Lung (tissue), 12 donors: Measurements from ENCODE around the gene ZC3H18. TPM values are rescaled to one million over a fixed set of nuclear protein-coding genes. Genes with fewer than 3 reads are reported as not detected.

ENCODE experiments used
- ATAC-seq: fragments of 200-7000 bp; cut with Tn5 transposase; one replicate; pipeline ENCODE4 v1.9.1; 2020; ENCODE audit warnings: moderate number of reproducible peaks; ENCODE audit not compliant: insufficient read depth, low FRiP score
- DNase-seq, 3 donors: peaks; one replicate each; pipeline ENCODE4 v3.0.0-alpha.2; 2013 to 2017
- H3K27ac ChIP-seq, 2 donors: one replicate each; pipeline ENCODE4 v1.5.1; 2013; ENCODE audit warnings: mild to moderate bottlenecking in 2 of 2, moderate library complexity in 2 of 2, control low read depth in 1 of 2, inconsistent platforms in 1 of 2, low read depth in 1 of 2, low read length in 1 of 2
- H3K27me3 ChIP-seq, 3 donors: one replicate each; pipeline ENCODE4 v1.5.1; 2013; ENCODE audit warnings: low read length in 2 of 3; ENCODE audit not compliant: control insufficient read depth in 3 of 3, insufficient read depth in 3 of 3
- H3K36me3 ChIP-seq, 4 donors: one replicate each; pipeline ENCODE4 v1.5.1; 2013; ENCODE audit warnings: low read length in 4 of 4, mild to moderate bottlenecking in 1 of 4, moderate library complexity in 1 of 4; ENCODE audit not compliant: control insufficient read depth in 4 of 4, insufficient read depth in 4 of 4
- H3K4me1 ChIP-seq, 5 donors: one replicate each; pipeline ENCODE4 v1.5.1; 2013; ENCODE audit warnings: low read length in 5 of 5, mild to moderate bottlenecking in 2 of 5, moderate library complexity in 1 of 5; ENCODE audit not compliant: control insufficient read depth in 5 of 5, insufficient read depth in 5 of 5
- H3K4me3 ChIP-seq: one replicate; pipeline ENCODE4 v1.5.1; 2013; ENCODE audit warnings: mild to moderate bottlenecking, control low read depth, moderate library complexity
- H3K9ac ChIP-seq, 2 donors: one replicate each; pipeline ENCODE4 v1.5.1; 2013; ENCODE audit warnings: low read length in 2 of 2, control low read depth in 1 of 2; ENCODE audit not compliant: insufficient read depth in 1 of 2
- H3K9me3 ChIP-seq, 4 donors: one replicate each; pipeline ENCODE4 v1.5.1; 2013; ENCODE audit warnings: low read length in 3 of 4, mild to moderate bottlenecking in 1 of 4, moderate library complexity in 1 of 4; ENCODE audit not compliant: control insufficient read depth in 4 of 4, insufficient read depth in 3 of 4
- WGBS, 2 donors: extraction: QIAGEN DNeasy Blood & Tissue Kit; methylation state at CpG; one replicate each; pipeline ENCODE4 v1.1.7; 2013; 5-methylcytosine and 5-hydroxymethylcytosine counted together
- polyA plus RNA-seq, 2 donors: library from polyadenylated mRNA; stranded (reverse); fragments of 200-250 nt; gene quantifications; one replicate each; pipeline ENCODE4 v1.2.1, GENCODE V29; 2013
- total RNA-seq, 2 donors: library from RNA; depleted of rRNA in 1 of 2; stranded (reverse); fragments of >200 nt in 1 of 2; gene quantifications; one replicate each; pipeline ENCODE4 v1.2.1, GENCODE V29; 2014 to 2021
- TF ChIP-seq, protein P1 (sequence below): IDR thresholded peaks from 2 replicates; pipeline ENCODE4 v1.5.1; 2012; ENCODE audit warnings: mild to moderate bottlenecking; ENCODE audit errors: control extremely low read depth, extremely low read depth
- donor health status: control.
- donor health status: control.
- donor health status: Bipolar disorder and iron deficiency.
- donor health status: healthy.
- donor health status: DM: yes; HTN: yes; CAD: no.

The ZC3H18 gene
- total and polyA plus RNA-seq, 4 donors, result 21.2 to 44.0 (median 28.6) TPM

DNA sequence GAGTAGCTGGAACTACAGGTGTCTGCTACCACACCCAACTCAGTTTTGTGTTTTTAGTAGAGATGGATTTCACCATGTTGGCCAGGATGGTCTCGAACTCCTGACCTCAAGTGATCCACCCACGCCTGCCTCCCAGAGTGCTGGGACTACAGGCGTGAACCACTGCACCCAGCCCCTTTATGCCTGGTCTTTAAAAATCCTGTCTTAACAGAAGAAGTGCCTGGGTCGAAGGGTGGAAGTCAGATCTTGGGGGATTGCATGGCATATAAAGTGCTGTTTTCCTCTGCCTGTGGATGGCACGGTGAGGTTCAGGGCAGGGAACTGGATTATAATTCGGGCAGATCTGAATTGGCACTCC is 30.3 kb downstream of the ZC3H18 start:
- no peak overlapping the region for H3K9ac ChIP-seq
- no peaks in the 10 kb centered on the region for H3K27me3 ChIP-seq
- no peak for DNase-seq
- peaks cover 0 to 4% (median 0%) of the 10 kb centered on the region in 5 donors for H3K4me1 ChIP-seq
- no peak overlapping the region for H3K4me3 ChIP-seq
- H3K9me3 ChIP-seq, result no peaks in the 10 kb centered on the region
- TF ChIP-seq, protein P1, sequence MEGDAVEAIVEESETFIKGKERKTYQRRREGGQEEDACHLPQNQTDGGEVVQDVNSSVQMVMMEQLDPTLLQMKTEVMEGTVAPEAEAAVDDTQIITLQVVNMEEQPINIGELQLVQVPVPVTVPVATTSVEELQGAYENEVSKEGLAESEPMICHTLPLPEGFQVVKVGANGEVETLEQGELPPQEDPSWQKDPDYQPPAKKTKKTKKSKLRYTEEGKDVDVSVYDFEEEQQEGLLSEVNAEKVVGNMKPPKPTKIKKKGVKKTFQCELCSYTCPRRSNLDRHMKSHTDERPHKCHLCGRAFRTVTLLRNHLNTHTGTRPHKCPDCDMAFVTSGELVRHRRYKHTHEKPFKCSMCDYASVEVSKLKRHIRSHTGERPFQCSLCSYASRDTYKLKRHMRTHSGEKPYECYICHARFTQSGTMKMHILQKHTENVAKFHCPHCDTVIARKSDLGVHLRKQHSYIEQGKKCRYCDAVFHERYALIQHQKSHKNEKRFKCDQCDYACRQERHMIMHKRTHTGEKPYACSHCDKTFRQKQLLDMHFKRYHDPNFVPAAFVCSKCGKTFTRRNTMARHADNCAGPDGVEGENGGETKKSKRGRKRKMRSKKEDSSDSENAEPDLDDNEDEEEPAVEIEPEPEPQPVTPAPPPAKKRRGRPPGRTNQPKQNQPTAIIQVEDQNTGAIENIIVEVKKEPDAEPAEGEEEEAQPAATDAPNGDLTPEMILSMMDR, result no peak
- H3K27ac ChIP-seq, result peak overlapping the region in 1 of 2 donors; percentile 61
- ATAC-seq, result no peak
- WGBS, 2 donors, result 81 to 94% methylated on average over 6 of the region's 6 CpGs
- H3K36me3 ChIP-seq, result peaks cover 4 to 44% (median 26%) of the 10 kb centered on the region in 4 donors

DNA sequence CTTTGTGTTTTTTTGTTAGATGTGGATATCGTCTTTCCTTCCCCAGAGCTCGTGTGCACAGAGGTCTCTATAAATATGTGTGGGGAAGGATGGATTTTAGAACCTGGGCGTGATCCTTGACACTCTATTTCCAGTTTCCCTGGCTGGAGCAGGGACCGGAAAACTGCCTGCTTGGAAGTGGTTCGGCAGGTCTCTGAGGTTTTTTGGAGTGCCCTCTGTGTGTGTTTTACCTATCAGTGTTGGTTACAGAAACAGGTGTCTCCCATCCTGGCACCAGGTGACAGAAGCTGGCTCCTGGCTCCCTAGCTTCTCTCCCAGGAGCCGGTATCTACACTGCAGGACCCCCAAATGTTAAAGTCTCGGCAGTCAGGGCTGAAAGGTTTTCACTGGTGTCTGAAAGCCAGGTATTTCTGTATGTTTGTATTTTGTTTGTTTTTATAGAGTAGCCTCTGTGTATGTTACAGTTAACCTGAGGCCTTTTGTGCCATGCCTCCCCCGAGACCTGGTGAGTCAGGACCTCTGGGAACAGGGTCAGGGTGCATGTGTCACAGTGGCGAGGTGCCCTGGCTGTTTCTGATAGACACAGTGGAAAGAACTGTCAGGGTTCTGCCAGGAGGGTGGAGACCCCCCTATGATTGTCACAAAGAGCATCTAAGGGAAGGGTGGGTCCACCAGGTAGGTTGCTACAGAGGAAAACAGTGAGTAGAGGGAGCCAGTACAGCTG is 31.3 kb downstream of the ZC3H18 start:
- no peaks in the 10 kb centered on the region for H3K27me3 ChIP-seq
- no peak overlapping the region for H3K4me3 ChIP-seq
- H3K27ac ChIP-seq, result peak overlapping the region in 1 of 2 donors; percentile 52
- no peak for DNase-seq
- peaks cover 4 to 47% (median 30%) of the 10 kb centered on the region in 4 donors for H3K36me3 ChIP-seq
- no peak overlapping the region for H3K9ac ChIP-seq
- 69 to 91% methylated on average over 9 of the region's 9 CpGs for WGBS, 2 donors
- no peaks in the 10 kb centered on the region for H3K9me3 ChIP-seq
- ATAC-seq, result no peak
- H3K4me1 ChIP-seq, result peaks cover 0 to 4% (median 0%) of the 10 kb centered on the region in 5 donors
- TF ChIP-seq, protein P1, result no peak

DNA sequence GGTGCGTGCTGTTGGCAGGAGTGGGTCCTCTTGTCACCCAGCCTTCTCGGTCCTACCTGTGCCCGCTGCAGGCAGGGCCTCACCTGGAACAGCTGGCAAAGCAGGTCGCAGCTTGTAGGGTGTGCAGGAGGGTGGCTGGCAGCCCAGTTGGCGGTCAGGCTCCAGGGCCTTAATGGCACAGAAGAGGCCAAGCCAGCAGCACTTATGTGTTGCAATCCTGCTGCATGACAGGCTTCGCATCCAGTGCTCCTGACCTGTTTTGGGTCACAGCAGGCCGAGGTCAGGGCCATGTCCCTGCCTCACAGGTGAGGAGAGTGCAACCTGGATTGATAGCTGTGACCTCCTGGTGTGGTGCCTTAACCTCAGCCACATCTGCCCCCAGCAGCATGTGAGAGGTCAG is 31.9 kb downstream of the ZC3H18 start:
- Histone ChIP-seq H3K4me1 (peaks cover 0 to 4% (median 0%) of the 10 kb centered on the region in 5 donors), H3K4me3 (no peak overlapping the region), H3K36me3 (peaks cover 4 to 53% (median 31%) of the 10 kb centered on the region in 4 donors), H3K9ac (no peak overlapping the region), H3K9me3 (no peaks in the 10 kb centered on the region), H3K27ac (peak overlapping the region in 1 of 2 donors; percentile 52), H3K27me3 (no peaks in the 10 kb centered on the region)
- ATAC-seq, result no peak
- TF ChIP-seq, protein P1, result no peak
- 71 to 85% methylated on average over 7 of the region's 7 CpGs for WGBS, 2 donors
- DNase-seq, result no peak
